ENCODE data around the gene DST. TPM values are rescaled to one million over a fixed set of nuclear protein-coding genes. Genes with fewer than 3 reads are reported as not detected.

DST gene
- total RNA-seq, 2 experiments from 2014 or later, result 5.7 to 6.2 TPM

GRCh38 chr6:56474532-56474931 lies 168.2 kb downstream of the DST start:
- DNase-seq, result no peak
- H3K36me3 Mint-ChIP-seq, result peaks cover 6% of the 10 kb centered on the region
- no peak overlapping the region for H3K4me3 Mint-ChIP-seq
- peaks cover 6% of the 10 kb centered on the region for H3K9me3 Mint-ChIP-seq
- ChIA-PET POLR2A (no interaction called here), CTCF (no interaction called here)
- intact Hi-C loops (cut with micrococcal nuclease), result no loop called here
- H3K4me1 Mint-ChIP-seq (ENCODE audit: low read depth), result no peaks in the 10 kb centered on the region
- no peaks in the 10 kb centered on the region for H3K27me3 Mint-ChIP-seq
- H3K27ac Mint-ChIP-seq, result no peak overlapping the region

- Mint-ChIP-seq H3K36me3 (no peaks in the 10 kb centered on the region), H3K4me1 (ENCODE audit: low read depth) (peaks cover 7% of the 10 kb centered on the region), H3K9me3 (no peaks in the 10 kb centered on the region), H3K27me3 (no peaks in the 10 kb centered on the region), H3K27ac (no peak overlapping the region), H3K4me3 (no peak overlapping the region)
- no peak for DNase-seq
- CTCF ChIA-PET, result no interaction called here
- intact Hi-C loops (cut with micrococcal nuclease), result no loop called here
- POLR2A ChIA-PET, result no interaction called here
Measured at GRCh38 chr6:56463443-56463842, 179.2 kb downstream of the DST start.

GRCh38 chr6:56459030-56459805 lies 183.5 kb downstream of the DST start:
- intact Hi-C loops (cut with micrococcal nuclease), result loop anchor here (2.0 to 5.0 kb wide), 2 partner anchors 83 to 134 kb away; no protein-coding TSS in a partner anchor
- H3K4me1 Mint-ChIP-seq (ENCODE audit: low read depth), result peaks cover 8% of the 10 kb centered on the region
- H3K27me3 Mint-ChIP-seq, result no peaks in the 10 kb centered on the region
- DNase-seq, result no peak
- ChIA-PET POLR2A (no interaction called here), CTCF (interaction anchor here (1.0 kb wide), 1 partner anchor 445 kb away, joined by 3 read pairs; no protein-coding TSS in a partner anchor)
- no peak overlapping the region for H3K27ac Mint-ChIP-seq
- H3K4me3 Mint-ChIP-seq, result no peak overlapping the region
- H3K36me3 Mint-ChIP-seq, result no peaks in the 10 kb centered on the region
- H3K9me3 Mint-ChIP-seq, result no peaks in the 10 kb centered on the region

- POLR2A ChIA-PET, result no interaction called here
- Mint-ChIP-seq H3K9me3 (no peaks in the 10 kb centered on the region), H3K27me3 (no peaks in the 10 kb centered on the region), H3K27ac (no peak overlapping the region), H3K36me3 (no peaks in the 10 kb centered on the region), H3K4me1 (ENCODE audit: low read depth) (peaks cover 8% of the 10 kb centered on the region), H3K4me3 (no peak overlapping the region)
- CTCF ChIA-PET, result no interaction called here
- DNase-seq, result no peak
- intact Hi-C loops (cut with micrococcal nuclease), result loop anchor here (2.0 to 5.0 kb wide), 2 partner anchors 84 to 134 kb away; no protein-coding TSS in a partner anchor
Measured at GRCh38 chr6:56458324-56458884, 184.3 kb downstream of the DST start.

GRCh38 chr6:56456785-56457184 lies 185.9 kb downstream of the DST start:
- CTCF ChIA-PET, result no interaction called here
- H3K9me3 Mint-ChIP-seq, result no peaks in the 10 kb centered on the region
- POLR2A ChIA-PET, result no interaction called here
- no peaks in the 10 kb centered on the region for H3K36me3 Mint-ChIP-seq
- H3K4me3 Mint-ChIP-seq, result no peak overlapping the region
- H3K4me1 Mint-ChIP-seq (ENCODE audit: low read depth), result peaks cover 8% of the 10 kb centered on the region
- no peak for DNase-seq
- intact Hi-C loops (cut with micrococcal nuclease), result loop anchor here (5.0 kb wide), 1 partner anchor 86 kb away; no protein-coding TSS in a partner anchor
- H3K27ac Mint-ChIP-seq, result no peak overlapping the region
- no peaks in the 10 kb centered on the region for H3K27me3 Mint-ChIP-seq

- DNase-seq, result no peak
- intact Hi-C loops (cut with micrococcal nuclease), result no loop called here
- Mint-ChIP-seq H3K36me3 (no peaks in the 10 kb centered on the region), H3K9me3 (no peaks in the 10 kb centered on the region), H3K4me1 (ENCODE audit: low read depth) (no peaks in the 10 kb centered on the region), H3K27ac (no peak overlapping the region), H3K27me3 (no peaks in the 10 kb centered on the region), H3K4me3 (no peak overlapping the region)
- POLR2A ChIA-PET, result no interaction called here
- CTCF ChIA-PET, result no interaction called here
Measured at GRCh38 chr6:56450882-56451739, 191.6 kb downstream of the DST start.

- no peak for DNase-seq
- Mint-ChIP-seq H3K9me3 (no peaks in the 10 kb centered on the region), H3K36me3 (no peaks in the 10 kb centered on the region), H3K4me3 (no peak overlapping the region), H3K27me3 (no peaks in the 10 kb centered on the region), H3K4me1 (ENCODE audit: low read depth) (no peaks in the 10 kb centered on the region), H3K27ac (no peak overlapping the region)
- intact Hi-C loops (cut with micrococcal nuclease), result no loop called here
- POLR2A ChIA-PET, result no interaction called here
- CTCF ChIA-PET, result no interaction called here
Measured at GRCh38 chr6:56450376-56450775, 192.3 kb downstream of the DST start.

GRCh38 chr6:56448046-56448445 lies 194.6 kb downstream of the DST start:
- ChIA-PET POLR2A (no interaction called here), CTCF (no interaction called here)
- H3K4me1 Mint-ChIP-seq (ENCODE audit: low read depth), result no peaks in the 10 kb centered on the region
- intact Hi-C loops (cut with micrococcal nuclease), result no loop called here
- no peaks in the 10 kb centered on the region for H3K27me3 Mint-ChIP-seq
- no peak for DNase-seq
- H3K27ac Mint-ChIP-seq, result no peak overlapping the region
- H3K36me3 Mint-ChIP-seq, result no peaks in the 10 kb centered on the region
- no peak overlapping the region for H3K4me3 Mint-ChIP-seq
- no peaks in the 10 kb centered on the region for H3K9me3 Mint-ChIP-seq

GRCh38 chr6:56445818-56446217 lies 196.9 kb downstream of the DST start:
- no peak overlapping the region for H3K4me3 Mint-ChIP-seq
- no peaks in the 10 kb centered on the region for H3K4me1 Mint-ChIP-seq (ENCODE audit: low read depth)
- no peaks in the 10 kb centered on the region for H3K9me3 Mint-ChIP-seq
- ChIA-PET POLR2A (no interaction called here), CTCF (no interaction called here)
- no peaks in the 10 kb centered on the region for H3K36me3 Mint-ChIP-seq
- no peak for DNase-seq
- no peak overlapping the region for H3K27ac Mint-ChIP-seq
- intact Hi-C loops (cut with micrococcal nuclease), result no loop called here
- H3K27me3 Mint-ChIP-seq, result no peaks in the 10 kb centered on the region

- Mint-ChIP-seq H3K4me1 (ENCODE audit: low read depth) (no peaks in the 10 kb centered on the region), H3K4me3 (no peak overlapping the region), H3K27me3 (no peaks in the 10 kb centered on the region), H3K9me3 (peaks cover 3% of the 10 kb centered on the region), H3K27ac (no peak overlapping the region), H3K36me3 (no peaks in the 10 kb centered on the region)
- DNase-seq, result no peak
- ChIA-PET CTCF (no interaction called here), POLR2A (no interaction called here)
- intact Hi-C loops (cut with micrococcal nuclease), result no loop called here
Measured at GRCh38 chr6:56444855-56445254, 197.8 kb downstream of the DST start.

GRCh38 chr6:56440551-56440981 lies 202.1 kb downstream of the DST start:
- Mint-ChIP-seq H3K36me3 (no peaks in the 10 kb centered on the region), H3K4me1 (ENCODE audit: low read depth) (no peaks in the 10 kb centered on the region), H3K27me3 (peaks cover 4% of the 10 kb centered on the region), H3K4me3 (no peak overlapping the region), H3K27ac (no peak overlapping the region), H3K9me3 (peaks cover 6% of the 10 kb centered on the region)
- POLR2A ChIA-PET, result no interaction called here
- no peak for DNase-seq
- intact Hi-C loops (cut with micrococcal nuclease), result no loop called here
- CTCF ChIA-PET, result no interaction called here

- no peak for DNase-seq
- ChIA-PET CTCF (no interaction called here), POLR2A (interaction anchor here (0.5 kb wide), 1 partner anchor 217 kb away, joined by 3 read pairs; no protein-coding TSS in a partner anchor)
- intact Hi-C loops (cut with micrococcal nuclease), result no loop called here
- H3K27ac Mint-ChIP-seq, result no peak overlapping the region
- peaks cover 4% of the 10 kb centered on the region for H3K27me3 Mint-ChIP-seq
- no peaks in the 10 kb centered on the region for H3K4me1 Mint-ChIP-seq (ENCODE audit: low read depth)
- H3K9me3 Mint-ChIP-seq, result peaks cover 12% of the 10 kb centered on the region
- H3K36me3 Mint-ChIP-seq, result no peaks in the 10 kb centered on the region
- H3K4me3 Mint-ChIP-seq, result no peak overlapping the region
Measured at GRCh38 chr6:56437171-56437900, 205.4 kb downstream of the DST start.

Measured in activated CD4-positive, alpha-beta memory T cell treated with anti-CD3 and anti-CD28 coated beads for 36 hours (primary cell).